Measurements from ENCODE around the gene MAN2B2. TPM values are rescaled to one million over a fixed set of nuclear protein-coding genes. Genes with fewer than 3 reads are reported as not detected.

MAN2B2 gene
- total and polyA plus RNA-seq, 9 of the 15 experiments (the other 6 are each of a cell fraction or from before 2014, with no cell fraction given): 0.21 to 8.8 (median 3.7) TPM

DNA sequence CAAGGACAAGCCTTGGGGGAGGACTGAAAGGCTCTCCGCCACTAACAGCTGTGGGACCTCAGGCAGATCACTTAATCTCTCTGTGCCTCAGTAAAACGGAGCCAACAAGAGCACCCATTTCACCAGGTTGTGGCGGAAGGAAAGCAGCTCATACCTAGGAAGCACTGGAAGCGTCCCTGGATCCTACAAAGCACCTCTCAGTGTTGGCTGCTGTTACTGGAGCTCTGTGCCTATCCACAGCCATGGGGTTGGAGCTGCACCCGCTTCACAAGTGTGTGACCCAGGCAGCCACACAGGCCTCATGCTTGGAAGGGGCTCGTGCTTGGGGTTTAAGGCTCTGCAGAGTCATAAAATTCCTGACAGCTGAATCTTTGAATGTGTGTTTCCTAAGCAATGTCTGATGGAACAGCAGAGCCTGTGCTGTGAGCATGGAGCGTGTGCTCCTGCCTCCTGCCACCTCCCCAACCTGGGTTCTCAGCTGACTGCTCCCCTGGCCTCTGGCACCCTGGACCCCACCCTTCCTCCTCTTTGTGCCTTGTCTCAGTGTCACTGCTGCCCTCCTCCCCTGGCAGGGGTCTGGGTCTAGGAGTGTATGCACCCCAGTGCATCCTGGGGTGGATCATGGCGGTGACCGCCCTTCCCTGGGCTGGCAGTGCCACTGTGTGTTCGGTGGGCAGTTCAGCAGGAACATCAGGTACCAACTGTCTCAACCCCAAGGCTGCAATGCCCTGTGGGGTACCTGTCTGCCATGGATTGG is 14.4 kb upstream of the MAN2B2 start (continued):
- TF ChIP-seq TEAD4 (IDR thresholded peaks at IDR 0.05; ENCODE audit: low read length) (no peak), TEAD4 (CRISPR knock-in tag; IDR thresholded peaks at IDR 0.05; ENCODE audit: borderline replicate concordance) (no peak)

GRCh38 chr4:6561173-6561516 is 13.8 kb upstream of the MAN2B2 start:
- POLR2A ChIA-PET: no interaction called here
- H3K4me2 ChIP-seq (ENCODE audit: insufficient read depth, low read length): no peak overlapping the region
- ATAC-seq (no peak), DNase-seq (ENCODE audit: extremely low read depth in 1 of 4, low spot score in 3 of 4) (no peak), FAIRE-seq (no peak)
- no peaks in the 10 kb centered on the region for H3K79me2 ChIP-seq (ENCODE audit: control insufficient read depth, insufficient read depth, low read length)
- WGBS (ENCODE audit: insufficient coverage, low coverage, missing lambda C conversion rate): under 1% methylated on average over 6 of the region's 6 CpGs
- no peaks in the 10 kb centered on the region for H3K36me3 ChIP-seq (ENCODE audit: control insufficient read depth, insufficient read depth, low read length)
- no peaks in the 10 kb centered on the region for H3K9me1 ChIP-seq (ENCODE audit: control insufficient read depth, insufficient read depth, low read length)
- H2AFZ ChIP-seq (ENCODE audit: low read depth, low read length): no peak overlapping the region
- peaks cover 0 to 20% of the 10 kb centered on the region in 2 experiments; a peak in 2 of 5 replicates for H3K4me1 ChIP-seq (replicated peaks in 1 of 2; ENCODE audit: control insufficient read depth in 2 of 2, insufficient read depth in 2 of 2, low read length in 2 of 2)
- peaks cover 31 to 73% of the 10 kb centered on the region in 2 experiments for H3K27me3 ChIP-seq (ENCODE audit: control insufficient read depth in 2 of 2, insufficient read depth in 2 of 2, low read length in 2 of 2)
- CTCF ChIA-PET (ENCODE audit: low intra/inter-chr PET ratio): no interaction called here
- peaks cover 7% of the 10 kb centered on the region; the same call in 1 of the 2 replicates for H3K9me3 ChIP-seq (replicated peaks; ENCODE audit: control insufficient read depth, insufficient read depth, low read depth, low read length)
- in situ Hi-C loops (cut with MboI): no loop called here
- H3K9ac ChIP-seq (ENCODE audit: insufficient read depth in 1 of 2, low read depth in 2 of 2, low read length in 2 of 2): no peak overlapping the region
- BruUV-seq (replicated peaks): no TSS peak
- no peak overlapping the region for H3K4me3 ChIP-seq
- intact Hi-C loops (cut with micrococcal nuclease): no loop called here
- no peak overlapping the region for H3K27ac ChIP-seq (ENCODE audit: extremely low read depth, low read depth, low read length)
- peaks cover 14% of the 10 kb centered on the region; the same call in 1 of the 2 replicates for H4K20me1 ChIP-seq (replicated peaks; ENCODE audit: control insufficient read depth, insufficient read depth, low read length)
- TF ChIP-seq, protein P1, sequence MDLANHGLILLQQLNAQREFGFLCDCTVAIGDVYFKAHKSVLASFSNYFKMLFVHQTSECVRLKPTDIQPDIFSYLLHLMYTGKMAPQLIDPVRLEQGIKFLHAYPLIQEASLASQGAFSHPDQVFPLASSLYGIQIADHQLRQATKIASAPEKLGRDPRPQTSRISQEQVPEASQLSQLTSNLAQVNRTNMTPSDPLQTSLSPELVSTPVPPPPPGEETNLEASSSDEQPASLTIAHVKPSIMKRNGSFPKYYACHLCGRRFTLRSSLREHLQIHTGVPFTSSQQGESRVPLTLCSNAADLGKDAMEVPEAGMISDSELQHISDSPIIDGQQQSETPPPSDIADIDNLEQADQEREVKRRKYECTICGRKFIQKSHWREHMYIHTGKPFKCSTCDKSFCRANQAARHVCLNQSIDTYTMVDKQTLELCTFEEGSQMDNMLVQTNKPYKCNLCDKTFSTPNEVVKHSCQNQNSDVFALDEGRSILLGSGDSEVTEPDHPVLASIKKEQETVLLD (IDR thresholded peaks at IDR 0.05): no peak
- TF ChIP-seq TAL1 (IDR thresholded peaks at IDR 0.05): no peak
- no peak for TF ChIP-seq ILF3 (IDR thresholded peaks at IDR 0.05; ENCODE audit: borderline replicate concordance)
- no peak for TF ChIP-seq HDGF (IDR thresholded peaks at IDR 0.05)
- TF ChIP-seq ZNF561 (CRISPR knock-in tag; conservative IDR thresholded peaks at IDR 0.05): no peak

Measured in K562 (cell line).